Prostate gland (tissue), 2 donors: ENCODE data around the gene OTUD7B. TPM values are rescaled to one million over a fixed set of nuclear protein-coding genes. Genes with fewer than 3 reads are reported as not detected.

Experiments
- DNase-seq: peaks from one replicate; pipeline ENCODE4 v3.0.0-alpha.2; 2019; ENCODE audit warnings: low spot score
- H3K27ac ChIP-seq, 2 donors: fragments of 200-600 bp; sonication (generic); 2 replicates each; pipeline ENCODE4 v1.5.1; 2017 to 2019
- H3K27me3 ChIP-seq: fragments of 200-600 bp; sonication (generic); replicated peaks from 2 replicates; pipeline ENCODE4 v1.5.1; 2019; ENCODE audit not compliant: insufficient read depth
- H3K36me3 ChIP-seq, 2 donors: fragments of 200-600 bp; sonication (generic); 1 replicate in 1 of 2; 2 replicates in 1 of 2; pipeline versions ENCODE4 v1.5.1 to v1.8.1; 2017 to 2019
- H3K4me1 ChIP-seq: fragments of 200-600 bp; sonication (generic); replicated peaks from 2 replicates; pipeline ENCODE4 v1.5.1; 2019
- H3K4me3 ChIP-seq, 2 donors: fragments of 200-600 bp; sonication (generic); 2 replicates each; pipeline ENCODE4 v1.5.1; 2017 to 2019
- H3K9me3 ChIP-seq: fragments of 200-600 bp; sonication (generic); 2 replicates; pipeline ENCODE4 v1.5.1; 2017
- CTCF ChIP-seq, 4 experiments: fragments of 200-600 bp in 2 of 4; fragments of 450-650 bp in 2 of 4; sonication (generic) in 2 of 4; IDR thresholded peaks; 1 replicate in 3 of 4; 2 replicates in 1 of 4; pipeline ENCODE4 v1.5.1; 2016 to 2019; ENCODE audit warnings: antibody characterized with exemption in 4 of 4, mild to moderate bottlenecking in 2 of 4, moderate library complexity in 2 of 4
- POLR2A ChIP-seq: fragments of 450-650 bp; IDR thresholded peaks from one replicate; pipeline ENCODE4 v1.6.1; 2016; ENCODE audit warnings: antibody characterized with exemption, mild to moderate bottlenecking
- POLR2AphosphoS5 ChIP-seq: sonication (generic); formaldehyde crosslinking; IDR thresholded peaks from one replicate; pipeline ENCODE4 v1.6.1; 2017; ENCODE audit warnings: antibody characterized with exemption
- WGBS: methylation state at CpG from one replicate; pipeline ENCODE4 v1.1.5; 2018; 5-methylcytosine and 5-hydroxymethylcytosine counted together
- intact Hi-C: fragments of 100-400 bp; cut with DNase I; formaldehyde crosslinking; loops from one replicate; pipeline ENCODE4 v1.14.2; 2022
- total RNA-seq, 2 donors: library from RNA; depleted of rRNA; stranded (reverse); fragments of >200 nt; gene quantifications; one replicate each; pipeline ENCODE4 v1.1.0, GENCODE V29; 2016

The OTUD7B gene
- total RNA-seq, 2 donors from 2014 or later: 13.5 to 27.3 TPM

GRCh38 chr1:149925345-149925744 lies 85.2 kb downstream of the OTUD7B start:
- no peak for TF ChIP-seq CTCF (IDR thresholded peaks at IDR 0.05)
- TF ChIP-seq POLR2AphosphoS5: no peak
- TF ChIP-seq POLR2A: no peak
- Histone ChIP-seq H3K36me3 (peaks cover 10 to 15% of the 10 kb centered on the region in 2 donors), H3K9me3 (no peaks in the 10 kb centered on the region), H3K27me3 (no peaks in the 10 kb centered on the region), H3K27ac (no peak overlapping the region), H3K4me3 (no peak overlapping the region), H3K4me1 (peaks cover 10% of the 10 kb centered on the region)
- no peak for DNase-seq
- WGBS: 86% methylated on average over 3 of the region's 3 CpGs
- intact Hi-C loops: no loop called here

GRCh38 chr1:149923626-149924025 lies 86.9 kb downstream of the OTUD7B start:
- H3K27ac ChIP-seq: no peak overlapping the region
- H3K4me3 ChIP-seq: no peak overlapping the region
- intact Hi-C loops: no loop called here
- no peaks in the 10 kb centered on the region for H3K9me3 ChIP-seq
- DNase-seq: no peak
- H3K36me3 ChIP-seq: peaks cover 10 to 15% of the 10 kb centered on the region in 2 donors
- H3K4me1 ChIP-seq: peaks cover 10% of the 10 kb centered on the region
- 79% methylated on average over 10 of the region's 10 CpGs for WGBS
- TF ChIP-seq POLR2A (no peak), CTCF (IDR thresholded peaks at IDR 0.05) (no peak), POLR2AphosphoS5 (no peak)
- H3K27me3 ChIP-seq: no peaks in the 10 kb centered on the region

GRCh38 chr1:149917571-149918144 lies 92.9 kb downstream of the OTUD7B start, which contains the start of gene SV2A:
SV2A (minus strand) TSS chr1:149917844; CDS start chr1:149913840, 4,004 bp downstream.
- WGBS: under 1% methylated on average over 24 of the region's 24 CpGs
- Histone ChIP-seq H3K27me3 (no peaks in the 10 kb centered on the region), H3K4me3 (peak within 1 kb of the TSS; percentile 36 to 38), H3K36me3 (peaks cover 0 to 3% of the 10 kb centered on the region in 2 donors), H3K9me3 (no peaks in the 10 kb centered on the region), H3K4me1 (no peaks in the 10 kb centered on the region), H3K27ac (no peak within 1 kb of the TSS)
- intact Hi-C loops: no loop called here
- DNase-seq: peak; percentile 23
- no peak for TF ChIP-seq POLR2A
- TF ChIP-seq POLR2AphosphoS5: peak; percentile 16

- no peaks in the 10 kb centered on the region for H3K36me3 ChIP-seq
- H3K4me1 ChIP-seq: no peaks in the 10 kb centered on the region
- intact Hi-C loops: no loop called here
- TF ChIP-seq CTCF (IDR thresholded peaks at IDR 0.05) (no peak), POLR2A (no peak), POLR2AphosphoS5 (no peak)
- no peaks in the 10 kb centered on the region for H3K9me3 ChIP-seq
- WGBS: 5% methylated on average over 10 of the region's 10 CpGs
- no peak for DNase-seq
- no peaks in the 10 kb centered on the region for H3K27me3 ChIP-seq
- no peak overlapping the region for H3K4me3 ChIP-seq
- H3K27ac ChIP-seq: no peak overlapping the region
These were observed 93.7 kb downstream of the OTUD7B start for GRCh38 chr1:149916898-149917252.

- intact Hi-C loops: no loop called here
- no peaks in the 10 kb centered on the region for H3K27me3 ChIP-seq
- no peak overlapping the region for H3K27ac ChIP-seq
- WGBS: 28% methylated on average over 9 of the region's 9 CpGs
- H3K36me3 ChIP-seq: no peaks in the 10 kb centered on the region
- TF ChIP-seq CTCF (IDR thresholded peaks at IDR 0.05) (no peak), POLR2A (no peak), POLR2AphosphoS5 (no peak)
- no peaks in the 10 kb centered on the region for H3K9me3 ChIP-seq
- no peak overlapping the region for H3K4me3 ChIP-seq
- no peak for DNase-seq
- no peaks in the 10 kb centered on the region for H3K4me1 ChIP-seq
These were observed 94.2 kb downstream of the OTUD7B start for GRCh38 chr1:149916193-149916897.
